D721Med (cell line): ENCODE measurements around the gene NHLH1.

Source experiments
- DNase-seq: peaks from one replicate; pipeline ENCODE4 v3.0.0; 2011; ENCODE audit warnings: low spot score; ENCODE audit not compliant: insufficient read length
- FAIRE-seq: peaks from 2 replicates; lab custom pipeline; 2011; peaks lifted over from hg19 to GRCh38; lab: Jason Lieb, UNC
- TF ChIP-seq, protein P1 (sequence below): IDR thresholded peaks from 2 replicates; pipeline ENCODE4 v1.5.1; 2012; ENCODE audit warnings: mild to moderate bottlenecking, control low read depth; ENCODE audit not compliant: insufficient read depth; ENCODE audit errors: missing control alignments

The NHLH1 gene

GRCh38 chr1:160400646-160401486 is 34.0 kb downstream of the NHLH1 start:
- FAIRE-seq (no peak), DNase-seq (no peak)
- TF ChIP-seq, protein P1, sequence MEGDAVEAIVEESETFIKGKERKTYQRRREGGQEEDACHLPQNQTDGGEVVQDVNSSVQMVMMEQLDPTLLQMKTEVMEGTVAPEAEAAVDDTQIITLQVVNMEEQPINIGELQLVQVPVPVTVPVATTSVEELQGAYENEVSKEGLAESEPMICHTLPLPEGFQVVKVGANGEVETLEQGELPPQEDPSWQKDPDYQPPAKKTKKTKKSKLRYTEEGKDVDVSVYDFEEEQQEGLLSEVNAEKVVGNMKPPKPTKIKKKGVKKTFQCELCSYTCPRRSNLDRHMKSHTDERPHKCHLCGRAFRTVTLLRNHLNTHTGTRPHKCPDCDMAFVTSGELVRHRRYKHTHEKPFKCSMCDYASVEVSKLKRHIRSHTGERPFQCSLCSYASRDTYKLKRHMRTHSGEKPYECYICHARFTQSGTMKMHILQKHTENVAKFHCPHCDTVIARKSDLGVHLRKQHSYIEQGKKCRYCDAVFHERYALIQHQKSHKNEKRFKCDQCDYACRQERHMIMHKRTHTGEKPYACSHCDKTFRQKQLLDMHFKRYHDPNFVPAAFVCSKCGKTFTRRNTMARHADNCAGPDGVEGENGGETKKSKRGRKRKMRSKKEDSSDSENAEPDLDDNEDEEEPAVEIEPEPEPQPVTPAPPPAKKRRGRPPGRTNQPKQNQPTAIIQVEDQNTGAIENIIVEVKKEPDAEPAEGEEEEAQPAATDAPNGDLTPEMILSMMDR, result no peak

DNA sequence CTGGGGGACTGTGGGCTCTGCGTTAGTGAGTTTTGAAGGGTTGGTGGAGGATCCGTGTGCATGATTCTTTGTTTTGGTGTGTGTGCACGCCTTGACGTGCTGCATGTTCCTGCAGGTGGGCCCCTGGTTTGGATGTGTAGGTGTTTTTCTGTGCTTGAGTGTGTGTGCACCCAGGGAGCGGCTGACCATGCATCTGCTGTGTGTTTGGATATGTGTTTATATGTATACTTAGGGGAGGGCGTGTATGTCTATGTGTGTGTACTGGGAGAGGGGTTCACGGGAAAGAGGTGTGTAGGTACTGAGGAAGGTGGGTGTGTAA is 34.6 kb downstream of the NHLH1 start:
- TF ChIP-seq, protein P1, result no peak
- DNase-seq, result no peak

GRCh38 chr1:160402001-160402795 is 35.3 kb downstream of the NHLH1 start:
- DNase-seq, result no peak
- TF ChIP-seq, protein P1, result no peak
- no peak for FAIRE-seq

More for the DNA sequence above, 34.6 kb downstream of the NHLH1 start:
- FAIRE-seq, result no peak

GRCh38 chr1:160403244-160403643 is 36.4 kb downstream of the NHLH1 start:
- DNase-seq, result no peak
- no peak for FAIRE-seq
- TF ChIP-seq, protein P1, result no peak

DNA sequence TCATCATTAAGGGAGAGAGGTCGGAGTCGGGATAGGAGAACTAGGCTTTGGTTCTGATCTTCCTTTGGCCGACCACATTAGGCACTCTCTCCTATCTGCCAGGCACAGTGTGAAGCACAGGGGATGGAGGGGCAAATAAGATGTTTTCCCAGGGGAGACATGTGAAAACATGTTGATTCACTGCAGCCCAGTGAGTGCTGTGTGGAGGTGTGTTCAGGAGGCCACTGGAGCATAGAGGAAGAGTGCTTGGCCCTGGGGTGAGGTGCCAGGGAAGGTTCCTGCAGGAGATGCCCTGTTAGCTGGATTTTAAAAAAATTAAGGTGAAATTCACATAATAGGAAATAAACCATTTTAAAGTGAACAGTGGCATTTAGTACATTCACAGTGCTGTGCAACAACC is 37.2 kb downstream of the NHLH1 start:
- DNase-seq (no peak), FAIRE-seq (no peak)
- TF ChIP-seq, protein P1, result no peak

DNA sequence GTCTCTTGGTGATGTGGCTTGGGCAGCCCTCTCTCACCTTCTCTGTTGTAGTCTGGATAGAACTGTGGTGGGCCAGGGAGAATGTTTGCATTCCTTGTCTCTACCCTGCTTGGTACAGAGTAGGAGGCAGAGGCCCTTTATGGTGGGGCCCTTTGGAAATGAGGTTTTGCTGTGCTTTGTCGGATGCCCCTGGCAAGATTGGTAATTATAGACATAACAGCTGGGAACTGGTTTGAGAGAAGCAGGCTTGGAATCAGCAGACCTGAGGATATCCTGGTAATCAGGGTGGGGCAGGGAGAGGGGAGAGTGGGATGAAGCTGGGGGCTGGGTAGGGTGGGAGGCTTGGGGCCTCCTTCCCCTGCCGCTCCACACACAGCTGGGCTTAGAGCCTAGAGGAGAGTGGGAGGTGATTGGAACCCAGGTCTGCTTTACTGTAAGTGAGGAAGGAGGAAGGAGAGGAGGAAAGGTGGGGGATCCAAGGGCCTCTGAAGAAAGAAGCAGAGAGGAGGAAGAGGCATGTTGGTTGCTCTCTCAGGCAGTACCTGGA is 38.5 kb downstream of the NHLH1 start:
- no peak for FAIRE-seq
- TF ChIP-seq, protein P1, result no peak

More for the DNA sequence above, 38.5 kb downstream of the NHLH1 start:
- DNase-seq, result no peak
